Glutamatergic neuron (in vitro differentiated cells): ENCODE measurements around the gene VWA5B2. TPM values are rescaled to one million over a fixed set of nuclear protein-coding genes. Genes with fewer than 3 reads are reported as not detected.

Source experiments
- DNase-seq: peaks from one replicate; pipeline ENCODE4 v3.0.0; 2022
- H3K27ac Mint-ChIP-seq: one replicate; pipeline ENCODE4 v1.8.0; 2020; ENCODE audit warnings: mild to moderate bottlenecking, mixed read lengths, inconsistent platforms; ENCODE audit not compliant: unreplicated experiment
- H3K27me3 Mint-ChIP-seq: one replicate; pipeline ENCODE4 v1.8.0; 2020; ENCODE audit warnings: mild to moderate bottlenecking, moderate library complexity, mixed read lengths, inconsistent platforms; ENCODE audit not compliant: unreplicated experiment
- H3K36me3 Mint-ChIP-seq: one replicate; pipeline ENCODE4 v1.8.0; 2020; ENCODE audit warnings: mild to moderate bottlenecking, mixed read lengths, inconsistent platforms; ENCODE audit not compliant: unreplicated experiment
- H3K4me1 Mint-ChIP-seq: one replicate; pipeline ENCODE4 v1.8.0; 2020; ENCODE audit warnings: mild to moderate bottlenecking, low read depth, mixed read lengths, inconsistent platforms; ENCODE audit not compliant: unreplicated experiment
- H3K4me3 Mint-ChIP-seq: one replicate; pipeline ENCODE4 v1.8.0; 2020; ENCODE audit warnings: mild to moderate bottlenecking, mixed read lengths, inconsistent platforms; ENCODE audit not compliant: unreplicated experiment
- H3K9me3 Mint-ChIP-seq: one replicate; pipeline ENCODE4 v1.8.0; 2020; ENCODE audit warnings: mild to moderate bottlenecking, moderate library complexity, mixed read lengths, inconsistent platforms; ENCODE audit not compliant: unreplicated experiment
- CTCF ChIP-seq: fragments of 200-600 bp; sonication (generic); IDR thresholded peaks from one replicate; pipeline ENCODE4 v1.5.0; 2021; ENCODE audit not compliant: partially characterized antibody, unreplicated experiment
- microRNA-seq: library from miRNA; unstranded; fragments of <30 nt; microRNA quantifications from one replicate; pipeline ENCODE4, GENCODE V29; 2020; ENCODE audit not compliant: unreplicated experiment
- total RNA-seq: library from RNA; stranded (reverse); fragmentation: NEBNext Ultra II Directional; extraction: Animal tissue kit (Norgen Biotek cat#: 25700); gene quantifications from one replicate; pipeline ENCODE4 v1.2.1, GENCODE V29; 2021; ENCODE audit not compliant: unreplicated experiment

VWA5B2 gene
- total RNA-seq, 1 donor from 2014 or later, result 56.5 TPM

- Mint-ChIP-seq H3K27ac (no peak overlapping the region), H3K4me1 (peaks cover 5% of the 10 kb centered on the region), H3K4me3 (no peak overlapping the region), H3K9me3 (peaks cover 12% of the 10 kb centered on the region), H3K36me3 (peaks cover 10% of the 10 kb centered on the region), H3K27me3 (peaks cover 10% of the 10 kb centered on the region)
- peak; percentile 78 for DNase-seq
- no peak for TF ChIP-seq CTCF
These were observed 55.3 kb downstream of the VWA5B2 start for GRCh38 chr3:184284696-184285095.

GRCh38 chr3:184289426-184289938 lies 60.1 kb downstream of the VWA5B2 start:
- H3K4me1 Mint-ChIP-seq, result peaks cover 4% of the 10 kb centered on the region
- TF ChIP-seq CTCF, result peak; percentile 65

GRCh38 chr3:184290331-184290730 lies 60.9 kb downstream of the VWA5B2 start:
- peaks cover 4% of the 10 kb centered on the region for H3K9me3 Mint-ChIP-seq

More at GRCh38 chr3:184289426-184289938, 60.1 kb downstream of the VWA5B2 start:
- Mint-ChIP-seq H3K9me3 (peaks cover 4% of the 10 kb centered on the region), H3K4me3 (no peak overlapping the region), H3K36me3 (no peaks in the 10 kb centered on the region), H3K27ac (no peak overlapping the region), H3K27me3 (peaks cover 9% of the 10 kb centered on the region)
- peak; percentile 77 for DNase-seq

GRCh38 chr3:184291044-184291737 lies 61.8 kb downstream of the VWA5B2 start:
- TF ChIP-seq CTCF, result no peak
- DNase-seq, result no peak
- H3K4me1 Mint-ChIP-seq, result no peaks in the 10 kb centered on the region
- no peaks in the 10 kb centered on the region for H3K36me3 Mint-ChIP-seq
- no peak overlapping the region for H3K27ac Mint-ChIP-seq
- peaks cover 4% of the 10 kb centered on the region for H3K9me3 Mint-ChIP-seq
- H3K27me3 Mint-ChIP-seq, result peaks cover 6% of the 10 kb centered on the region
- no peak overlapping the region for H3K4me3 Mint-ChIP-seq

More at GRCh38 chr3:184290331-184290730, 60.9 kb downstream of the VWA5B2 start:
- no peaks in the 10 kb centered on the region for H3K4me1 Mint-ChIP-seq
- H3K4me3 Mint-ChIP-seq, result peak overlapping the region; percentile 56
- H3K36me3 Mint-ChIP-seq, result no peaks in the 10 kb centered on the region
- H3K27ac Mint-ChIP-seq, result no peak overlapping the region
- no peak for TF ChIP-seq CTCF
- peaks cover 9% of the 10 kb centered on the region for H3K27me3 Mint-ChIP-seq
- DNase-seq, result no peak

Small RNA genes within 50 kb of the gene (microRNA-seq; reads per million reads assigned to microRNA genes)
- gene MIR1224, result 818 reads per million, percentile 88 among the genes with 10 or more reads in this experiment

Other genes starting within 250 kb of the VWA5B2 start
- 134 TPM for gene ABCC5, start 211.7 kb upstream of the VWA5B2 start, total RNA-seq
- not detected for gene HTR3D, start 197.8 kb upstream of the VWA5B2 start, total RNA-seq
- not detected for gene HTR3C, start 176.5 kb upstream of the VWA5B2 start, total RNA-seq
- not detected for gene HTR3E, start 132.5 kb upstream of the VWA5B2 start, total RNA-seq
- 41.6 TPM for gene EIF2B5, start 94.2 kb upstream of the VWA5B2 start, total RNA-seq
- gene DVL3, start 74.2 kb upstream of the VWA5B2 start, total RNA-seq, result 213 TPM
- 315 TPM for gene AP2M1, start 54.7 kb upstream of the VWA5B2 start, total RNA-seq
- gene ABCF3, start 43.4 kb upstream of the VWA5B2 start, total RNA-seq, result 87.9 TPM
- gene ALG3, start 19.4 kb downstream of the VWA5B2 start, total RNA-seq, result 26.5 TPM
- 1.7 TPM for gene EEF1AKMT4, start 20.1 kb downstream of the VWA5B2 start, total RNA-seq
- 14.8 TPM for gene CAMK2N2, start 32.0 kb downstream of the VWA5B2 start, total RNA-seq
- gene ECE2, start 46.4 kb downstream of the VWA5B2 start, total RNA-seq, result 1.6 TPM
- gene PSMD2, start 69.7 kb downstream of the VWA5B2 start, total RNA-seq, result 338 TPM
- gene EIF4G1, start 85.0 kb downstream of the VWA5B2 start, total RNA-seq, result 346 TPM
- gene FAM131A, start 108.0 kb downstream of the VWA5B2 start, total RNA-seq, result 51.4 TPM
- 17.8 TPM for gene CLCN2, start 132.0 kb downstream of the VWA5B2 start, total RNA-seq
- 48.1 TPM for gene POLR2H, start 132.1 kb downstream of the VWA5B2 start, total RNA-seq
- 1.6 TPM for gene THPO, start 148.6 kb downstream of the VWA5B2 start, total RNA-seq
- 47.1 TPM for gene CHRD, start 150.5 kb downstream of the VWA5B2 start, total RNA-seq